GM12891 (cell line): Measurements from ENCODE around the gene CARD11.

ENCODE experiments used
- DNase-seq: peaks from one replicate; pipeline ENCODE4 v3.0.0; 2011; ENCODE audit warnings: low spot score; ENCODE audit not compliant: insufficient read length
- FAIRE-seq: peaks from 2 replicates; lab custom pipeline; 2011; peaks lifted over from hg19 to GRCh38; lab: Jason Lieb, UNC
- PAX5 ChIP-seq: IDR thresholded peaks from 2 replicates; pipeline ENCODE4 v1.6.1; 2011; ENCODE audit warnings: low read length, moderate library complexity, mild to moderate bottlenecking; ENCODE audit not compliant: insufficient read depth, severe bottlenecking
- POLR2A ChIP-seq: IDR thresholded peaks from 2 replicates; pipeline ENCODE4 v1.6.1; 2011; ENCODE audit warnings: low read depth, low read length, control low read depth
- POLR2AphosphoS5 ChIP-seq: IDR thresholded peaks from 2 replicates; pipeline ENCODE4 v1.6.1; 2011; ENCODE audit warnings: low read depth, low read length, control low read depth
- POU2F2 ChIP-seq: IDR thresholded peaks from 2 replicates; pipeline ENCODE4 v1.6.1; 2011; ENCODE audit warnings: low read depth, mild to moderate bottlenecking, control low read depth, low read length, moderate library complexity
- SPI1 ChIP-seq: IDR thresholded peaks from 2 replicates; pipeline ENCODE4 v1.6.1; 2011; ENCODE audit warnings: low read depth, low read length, control low read depth
- TAF1 ChIP-seq: IDR thresholded peaks from 2 replicates; pipeline ENCODE4 v1.6.1; 2011; ENCODE audit warnings: low read depth, low read length, control low read depth

CARD11 gene

DNA sequence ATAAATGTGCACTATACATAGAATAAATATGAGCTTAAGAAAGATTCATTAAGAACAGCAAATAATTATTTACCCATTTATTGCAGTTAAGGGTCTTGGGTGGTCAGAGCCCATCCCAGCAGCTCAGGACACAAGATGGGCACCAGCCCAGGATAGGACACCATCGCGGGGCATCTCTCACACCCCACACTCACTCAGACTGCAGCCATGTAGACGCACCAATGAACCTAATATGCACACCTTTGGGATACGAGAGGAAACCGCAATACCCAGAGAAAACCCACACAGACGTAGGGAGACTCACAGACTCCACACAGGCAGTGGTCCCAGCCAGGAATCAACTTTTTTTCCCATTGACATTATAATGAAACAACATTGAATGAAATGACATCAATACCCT lies 36.0 kb downstream of the CARD11 start:
- DNase-seq (no peak), FAIRE-seq (peak; percentile 51)
- TF ChIP-seq TAF1 (no peak), POLR2AphosphoS5 (no peak), POU2F2 (no peak), SPI1 (no peak), POLR2A (no peak), PAX5 (no peak)

DNA sequence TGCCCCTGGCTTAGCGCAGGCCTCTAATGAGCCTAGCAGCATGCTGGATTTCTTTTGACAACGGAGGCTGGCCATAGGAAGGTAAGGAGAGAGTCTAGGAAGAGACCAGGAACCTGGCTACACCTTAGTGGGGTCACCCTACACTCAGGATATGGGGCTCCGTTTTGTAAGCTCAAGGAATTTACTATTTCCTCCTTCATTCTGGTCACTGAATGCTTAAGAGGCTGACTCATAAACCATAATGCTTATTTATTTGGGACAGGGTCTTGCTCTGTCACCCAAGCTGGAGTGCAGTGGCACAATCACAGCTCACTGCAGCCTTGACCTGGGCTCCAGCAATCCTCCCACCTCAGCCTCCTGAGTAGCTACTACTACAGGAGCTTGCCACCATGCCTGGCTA lies 38.4 kb downstream of the CARD11 start:
- DNase-seq (no peak), FAIRE-seq (no peak)

DNA sequence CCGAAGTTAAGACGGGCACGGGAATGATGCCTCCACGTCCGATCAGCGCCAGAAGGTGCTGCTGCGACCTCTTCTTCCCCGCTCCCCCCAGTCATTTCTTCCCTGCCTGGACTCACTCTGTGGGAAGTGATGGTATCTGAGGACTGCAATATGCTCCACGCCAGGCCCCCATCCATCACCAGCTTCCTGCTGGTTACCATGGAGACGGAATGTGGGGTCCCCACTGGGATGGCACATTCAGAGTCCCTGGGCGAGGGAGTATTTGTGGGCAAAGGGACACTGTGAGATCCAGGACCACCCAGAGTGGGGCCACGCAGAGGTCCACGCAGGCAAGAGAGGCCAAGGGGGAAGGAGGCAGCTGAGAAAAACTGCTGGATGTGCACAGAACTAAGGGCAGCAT lies 39.7 kb downstream of the CARD11 start:
- FAIRE-seq: no peak
- no peak for DNase-seq
- no peak for TF ChIP-seq POLR2A
- no peak for TF ChIP-seq PAX5
- TF ChIP-seq TAF1: no peak
- no peak for TF ChIP-seq SPI1
- TF ChIP-seq POU2F2: no peak
- TF ChIP-seq POLR2AphosphoS5: no peak

More for the DNA sequence above, 38.4 kb downstream of the CARD11 start:
- TF ChIP-seq POLR2AphosphoS5 (no peak), TAF1 (no peak), PAX5 (no peak), POLR2A (no peak)

DNA sequence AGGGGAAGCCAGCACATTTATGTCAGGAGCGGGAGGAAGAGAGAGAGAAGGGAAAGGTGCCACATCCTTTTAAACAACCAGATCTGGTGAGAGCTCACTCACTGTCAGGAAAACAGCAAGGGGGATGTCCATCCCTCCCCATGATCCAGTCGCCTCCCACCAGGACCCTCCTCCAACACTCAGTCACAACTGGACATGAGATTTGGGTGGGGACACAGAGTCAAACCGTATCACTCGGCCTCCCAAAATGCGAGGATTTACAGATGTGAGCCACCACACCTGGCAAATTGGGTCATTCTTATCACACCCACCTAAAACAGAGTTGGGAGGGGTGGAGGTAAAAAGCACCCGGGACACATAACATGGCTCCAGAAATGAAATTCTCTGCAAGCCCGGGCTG lies 41.0 kb downstream of the CARD11 start:
- no peak for FAIRE-seq
- TF ChIP-seq POLR2A (no peak), PAX5 (no peak), POU2F2 (no peak), SPI1 (no peak), POLR2AphosphoS5 (no peak)
- DNase-seq: no peak

DNA sequence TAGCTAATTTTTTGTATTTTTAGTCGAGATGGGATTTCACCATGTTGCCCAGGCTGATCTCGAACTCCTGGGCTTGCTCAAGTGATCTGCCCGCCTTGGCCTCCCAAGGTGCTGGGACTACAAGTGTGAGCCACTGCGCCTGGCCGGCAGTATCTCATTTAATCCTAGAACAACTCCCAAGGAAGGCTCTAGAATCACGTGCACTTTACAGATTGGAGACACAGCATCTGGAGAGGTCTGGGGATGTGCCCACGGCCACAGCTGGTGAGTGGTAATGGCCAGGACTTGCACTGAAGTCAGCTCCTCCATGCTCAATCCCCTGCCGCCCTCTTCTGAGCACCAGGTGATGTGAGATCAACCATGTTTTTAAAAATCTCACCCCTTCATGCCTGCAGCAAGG lies 43.1 kb downstream of the CARD11 start:
- FAIRE-seq (no peak), DNase-seq (no peak)
- TF ChIP-seq POLR2AphosphoS5 (no peak), POLR2A (no peak), TAF1 (no peak)

DNA sequence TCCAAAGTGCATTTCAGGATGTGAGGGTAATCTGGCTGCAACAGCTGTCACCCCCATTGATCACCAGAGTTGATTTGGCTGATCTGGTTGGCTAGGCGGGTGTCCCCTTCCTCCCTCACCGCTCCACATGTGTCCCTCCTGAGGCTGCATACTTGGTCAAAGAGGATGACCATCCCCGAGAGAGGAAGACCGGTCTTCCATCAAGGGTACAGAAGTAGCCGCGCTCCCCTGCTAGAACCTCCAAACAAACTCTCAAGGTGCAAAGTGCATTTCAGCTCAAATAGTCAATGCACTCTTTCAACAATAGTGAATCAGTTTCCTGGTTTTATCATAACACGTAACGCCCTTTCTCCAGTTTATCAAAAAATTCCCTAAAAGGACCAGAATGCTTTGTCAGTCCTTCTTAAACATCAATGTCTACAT lies 44.6 kb downstream of the CARD11 start:
- DNase-seq (no peak), FAIRE-seq (no peak)
- TF ChIP-seq TAF1: no peak

DNA sequence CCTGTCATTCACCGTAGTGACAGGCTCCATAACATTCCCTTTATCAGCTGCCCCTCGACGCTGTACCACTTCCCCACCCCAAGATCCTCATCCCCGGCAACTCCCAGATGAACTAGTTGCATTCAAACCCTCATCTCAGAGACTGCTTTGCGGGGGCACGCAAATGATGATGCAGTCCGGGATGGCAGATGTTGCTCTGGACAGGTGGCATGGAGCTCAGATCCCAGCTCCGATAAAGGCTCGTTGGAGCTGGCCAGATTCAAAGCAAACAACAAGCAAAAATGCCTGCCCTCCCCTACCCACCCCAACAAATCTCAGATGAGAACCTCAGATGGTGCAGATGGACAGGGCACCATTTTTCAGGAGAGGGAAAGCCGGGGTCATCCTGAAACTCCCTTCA lies 46.7 kb downstream of the CARD11 start:
- no peak for DNase-seq
- TF ChIP-seq POLR2AphosphoS5: no peak
- no peak for TF ChIP-seq POLR2A
- no peak for TF ChIP-seq SPI1
- TF ChIP-seq POU2F2: no peak
- TF ChIP-seq TAF1: no peak
- TF ChIP-seq PAX5: no peak
- FAIRE-seq: no peak

DNA sequence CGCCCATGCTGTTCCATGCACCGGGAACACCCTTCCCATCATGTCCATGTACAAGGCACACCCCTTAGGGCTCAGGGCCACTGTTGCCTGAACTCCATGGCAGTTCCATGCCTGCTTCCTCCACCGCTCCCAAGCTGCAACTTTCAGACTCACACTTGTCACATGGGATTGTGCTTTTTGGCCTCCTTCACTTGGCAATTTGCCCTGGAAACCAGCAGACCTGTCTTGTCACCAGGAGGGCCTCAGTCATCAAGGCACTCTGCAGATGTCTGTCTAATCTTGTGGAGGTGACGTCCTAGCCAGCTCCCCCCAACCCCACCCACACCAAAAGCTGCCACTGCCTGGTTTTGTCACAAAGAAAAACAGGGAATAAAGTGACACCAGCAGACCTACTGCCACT lies 47.5 kb downstream of the CARD11 start:
- no peak for TF ChIP-seq POLR2A
- no peak for TF ChIP-seq SPI1
- no peak for TF ChIP-seq PAX5
- TF ChIP-seq POU2F2: no peak
- TF ChIP-seq TAF1: no peak
- no peak for TF ChIP-seq POLR2AphosphoS5
- FAIRE-seq (no peak), DNase-seq (no peak)

DNA sequence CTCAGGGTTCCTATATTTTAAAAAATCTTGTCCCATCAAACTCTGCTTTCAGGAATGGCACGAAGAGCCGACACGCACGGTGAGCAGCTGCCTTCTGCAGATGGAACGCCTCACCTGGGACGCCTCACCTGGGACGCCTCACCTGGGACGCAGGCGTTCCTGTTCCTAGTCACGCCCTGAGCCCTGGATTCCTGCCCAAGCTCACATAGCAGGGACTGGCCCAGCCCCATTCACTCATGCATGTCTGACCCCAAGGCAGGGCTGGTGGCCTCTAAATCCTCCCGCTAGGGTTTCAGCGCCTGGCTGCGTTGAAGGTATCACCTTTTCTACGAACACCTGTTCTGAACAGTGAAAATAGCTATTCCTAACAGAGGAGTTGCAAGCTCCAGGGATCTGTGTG lies 49.8 kb downstream of the CARD11 start:
- FAIRE-seq (no peak), DNase-seq (no peak)
- TF ChIP-seq PAX5 (no peak), SPI1 (no peak), POU2F2 (no peak), TAF1 (no peak), POLR2AphosphoS5 (no peak), POLR2A (no peak)

DNA sequence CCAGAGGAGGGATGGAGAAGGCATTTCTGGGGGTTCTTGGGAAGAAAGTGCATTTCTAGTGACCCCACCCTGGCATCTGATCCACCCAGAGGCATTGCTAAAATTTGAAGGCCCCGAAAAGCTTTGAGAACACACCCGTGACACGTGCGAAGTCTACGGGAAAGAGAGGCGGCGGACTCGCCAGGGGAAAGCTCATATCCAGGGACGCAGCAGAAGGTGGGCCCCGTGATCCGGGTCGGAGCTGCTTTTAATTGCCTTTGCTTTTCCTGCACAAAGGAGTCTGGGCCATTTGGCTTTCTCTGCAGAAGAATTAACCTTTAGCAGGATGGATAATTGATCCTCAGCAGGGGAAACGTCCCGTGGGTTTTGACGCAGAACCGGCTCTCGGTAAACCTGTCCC lies 50.3 kb downstream of the CARD11 start:
- no peak for TF ChIP-seq POU2F2
- no peak for TF ChIP-seq POLR2A
- no peak for TF ChIP-seq TAF1
- TF ChIP-seq PAX5: no peak
- TF ChIP-seq SPI1: no peak
- TF ChIP-seq POLR2AphosphoS5: no peak
- FAIRE-seq: no peak
- no peak for DNase-seq
